Measurements from ENCODE around the gene TDRD12.

- TF ChIP-seq CTCF (IDR thresholded peaks at IDR 0.05; ENCODE audit: low read depth, low read length) (no peak), EZH2phosphoT487 (IDR thresholded peaks at IDR 0.05; ENCODE audit: low read depth) (no peak)
Observed at GRCh38 chr19:32674153-32674930, 45.2 kb upstream of the TDRD12 start.
